CD14-positive monocyte (primary cell): ENCODE results near the gene PRRT1. TPM values are rescaled to one million over a fixed set of nuclear protein-coding genes. Genes with fewer than 3 reads are reported as not detected.

Experiments used
- DNase-seq, 3 donors: peaks; one replicate each; pipeline ENCODE4 v3.0.0-alpha.2; 2011 to 2022
- H2AFZ ChIP-seq: 2 replicates; pipeline ENCODE4 v1.6.0; 2012; ENCODE audit warnings: mild to moderate bottlenecking, low read depth, low read length, inconsistent platforms; ENCODE audit not compliant: insufficient read depth, poor library complexity, severe bottlenecking
- H3K27ac ChIP-seq, 2 donors: 1 replicate in 1 of 2; 2 replicates in 1 of 2; pipeline ENCODE4 v1.5.1; 2012 to 2013; ENCODE audit warnings: low read length in 2 of 2, control low read depth in 1 of 2, inconsistent platforms in 1 of 2, low read depth in 1 of 2, mild to moderate bottlenecking in 1 of 2
- H3K27me3 ChIP-seq, 2 donors: one replicate each; pipeline versions ENCODE4 v1.6.0 to v1.6.1; 2011 to 2013; ENCODE audit warnings: low read length in 2 of 2; ENCODE audit not compliant: control insufficient read depth in 2 of 2, insufficient read depth in 2 of 2
- H3K36me3 ChIP-seq, 2 donors: replicated peaks in 1 of 2; 1 replicate in 1 of 2; 2 replicates in 1 of 2; pipeline versions ENCODE4 v1.5.1 to v1.6.1; 2012 to 2013; ENCODE audit warnings: low read length in 2 of 2, control low read depth in 1 of 2, inconsistent platforms in 1 of 2, mild to moderate bottlenecking in 1 of 2; ENCODE audit not compliant: insufficient read depth in 2 of 2, control insufficient read depth in 1 of 2
- H3K4me1 ChIP-seq, 2 donors: 1 replicate in 1 of 2; 2 replicates in 1 of 2; pipeline versions ENCODE4 v1.5.1 to v1.6.1; 2012 to 2013; ENCODE audit warnings: low read length in 2 of 2, control low read depth in 1 of 2, inconsistent platforms in 1 of 2, mild to moderate bottlenecking in 1 of 2, moderate library complexity in 1 of 2; ENCODE audit not compliant: insufficient read depth in 2 of 2, control insufficient read depth in 1 of 2
- H3K4me2 ChIP-seq: replicated peaks from 2 replicates; pipeline ENCODE3; 2012; ENCODE audit warnings: low read length, moderate library complexity, mild to moderate bottlenecking; ENCODE audit not compliant: poor library complexity, severe bottlenecking; ENCODE audit errors: extremely low read depth
- H3K4me3 ChIP-seq, 3 experiments: fragments of 200-600 bp in 1 of 3; sonication (generic) in 1 of 3; replicated peaks in 1 of 3; 1 replicate in 2 of 3; 2 replicates in 1 of 3; pipeline ENCODE4 v1.5.1; 2011 to 2013; ENCODE audit warnings: low read length in 3 of 3, mild to moderate bottlenecking in 3 of 3, control low read depth in 2 of 3, low read depth in 2 of 3, inconsistent platforms in 1 of 3, moderate library complexity in 1 of 3
- H3K79me2 ChIP-seq: 2 replicates; pipeline ENCODE4 v1.6.0; 2012; ENCODE audit warnings: mild to moderate bottlenecking, control low read depth, inconsistent platforms, low read length, moderate library complexity; ENCODE audit not compliant: insufficient read depth
- H3K9ac ChIP-seq: 2 replicates; pipeline ENCODE4 v1.6.0; 2017; ENCODE audit warnings: low read length, mild to moderate bottlenecking; ENCODE audit not compliant: insufficient read depth, poor library complexity, severe bottlenecking
- H3K9me3 ChIP-seq, 2 donors: replicated peaks in 1 of 2; 1 replicate in 1 of 2; 2 replicates in 1 of 2; pipeline versions ENCODE4 v1.5.1 to v1.6.1; 2012 to 2013; ENCODE audit warnings: low read length in 2 of 2, control low read depth in 1 of 2; ENCODE audit not compliant: control insufficient read depth in 1 of 2, insufficient read depth in 1 of 2
- H4K20me1 ChIP-seq: 2 replicates; pipeline ENCODE4 v1.6.0; 2012; ENCODE audit warnings: mild to moderate bottlenecking, low read length, control low read depth, moderate library complexity; ENCODE audit not compliant: insufficient read depth
- H3K27ac Mint-ChIP-seq, 7 donors: one replicate each; pipeline ENCODE4 v1.8.0; 2020; ENCODE audit warnings: mild to moderate bottlenecking in 7 of 7, mixed read lengths in 7 of 7, moderate library complexity in 6 of 7, inconsistent platforms in 2 of 7
- H3K27me3 Mint-ChIP-seq, 3 donors: one replicate each; pipeline ENCODE4 v1.8.0; 2021 to 2022; ENCODE audit warnings: low read depth in 3 of 3, mild to moderate bottlenecking in 3 of 3, mixed read lengths in 3 of 3, moderate library complexity in 3 of 3, inconsistent platforms in 1 of 3
- H3K36me3 Mint-ChIP-seq, 2 donors: one replicate each; pipeline ENCODE4 v1.8.0; 2020; ENCODE audit warnings: mixed read lengths in 2 of 2, inconsistent platforms in 1 of 2, mild to moderate bottlenecking in 1 of 2
- H3K4me1 Mint-ChIP-seq: one replicate; pipeline ENCODE4 v1.8.0; 2020; ENCODE audit warnings: mild to moderate bottlenecking, mixed read lengths
- H3K4me3 Mint-ChIP-seq, 2 donors: one replicate each; pipeline ENCODE4 v1.8.0; 2020; ENCODE audit warnings: mild to moderate bottlenecking in 2 of 2, mixed read lengths in 2 of 2, moderate library complexity in 1 of 2
- H3K9me3 Mint-ChIP-seq, 7 donors: one replicate each; pipeline ENCODE4 v1.8.0; 2020 to 2022; ENCODE audit warnings: mixed read lengths in 7 of 7, mild to moderate bottlenecking in 6 of 7, moderate library complexity in 6 of 7, inconsistent platforms in 2 of 7
- CTCF ChIP-seq: fragments of 200-600 bp; IDR thresholded peaks from one replicate; pipeline ENCODE4 v1.8.0; 2022; ENCODE audit warnings: antibody characterized with exemption, mild to moderate bottlenecking
- WGBS: methylation state at CpG from one replicate; pipeline ENCODE4 v1.1.5; 2013; ENCODE audit warnings: missing lambda C conversion rate; ENCODE audit not compliant: insufficient coverage; 5-methylcytosine and 5-hydroxymethylcytosine counted together
- intact Hi-C, 2 donors: fragments of 100-400 bp; cut with micrococcal nuclease; formaldehyde crosslinking; loops; one replicate each; pipeline versions ENCODE4 v1.15.0 to v1.15.1; 2023
- polyA plus RNA-seq, 3 donors: library from polyadenylated mRNA; depleted of rRNA in 1 of 3; unstranded in 2 of 3; stranded (reverse) in 1 of 3; fragments of 300-500 nt in 2 of 3; fragments of >200 nt in 1 of 3; fragmentation: Illumina TruSeq in 2 of 3; gene quantifications; 1 replicate in 2 of 3; 2 replicates in 1 of 3; pipeline ENCODE4 v1.2.3, GENCODE V29; 2012 to 2021

The PRRT1 gene
- polyA plus RNA-seq, 3 donors: not detected

- Histone ChIP-seq H3K4me3 (peak overlapping the region; percentile 71 to 94 (median 82)), H4K20me1 (no peaks in the 10 kb centered on the region), H3K27me3 (no peaks in the 10 kb centered on the region), H3K27ac (peak overlapping the region in 1 of 2 donors; percentile 90), H3K4me1 (peaks cover 49 to 62% of the 10 kb centered on the region in 2 donors), H3K9me3 (no peaks in the 10 kb centered on the region), H3K36me3 (peaks cover 9 to 16% of the 10 kb centered on the region in 2 donors), H3K79me2 (peaks cover 39% of the 10 kb centered on the region), H3K9ac (peak overlapping the region; percentile 81), H2AFZ (peak overlapping the region; percentile 93), H3K4me2 (peak overlapping the region; percentile 97)
- no peak for DNase-seq
- peak overlapping the region; percentile 44 to 100 (median 96) for H3K27ac Mint-ChIP-seq
- intact Hi-C loops: loop anchor here (2.0 to 5.0 kb wide), 2 partner anchors 21 to 53 kb away; partner anchors contain the start of gene PPT2 (in 1 of the 2)
- no peaks in the 10 kb centered on the region for H3K9me3 Mint-ChIP-seq
- TF ChIP-seq CTCF: no peak
- WGBS: 0% methylated on average over 1 of the region's 2 CpGs
- H3K36me3 Mint-ChIP-seq: peaks cover 14 to 16% of the 10 kb centered on the region in 2 donors
- H3K27me3 Mint-ChIP-seq: peaks cover 0 to 4% (median 2%) of the 10 kb centered on the region in 3 donors
- peaks cover 63% of the 10 kb centered on the region for H3K4me1 Mint-ChIP-seq
- H3K4me3 Mint-ChIP-seq: peak overlapping the region; percentile 90 to 98
Observed at GRCh38 chr6:32175322-32175710, 23.6 kb upstream of the PRRT1 start.

- Mint-ChIP-seq H3K9me3 (no peaks in the 10 kb centered on the region), H3K27ac (no peak overlapping the region), H3K4me3 (no peak overlapping the region), H3K4me1 (peaks cover 54% of the 10 kb centered on the region), H3K36me3 (peaks cover 20% of the 10 kb centered on the region in 2 donors), H3K27me3 (peaks cover 0 to 2% (median 1%) of the 10 kb centered on the region in 3 donors)
- no peak overlapping the region for H3K27ac ChIP-seq
- no CpG with 5 or more reads among the region's 1 CpG for WGBS
- no peak overlapping the region for H2AFZ ChIP-seq
- intact Hi-C loops: loop anchor here in 1 of 2 donors (2.0 kb wide), 1 partner anchor 20 kb away; the partner anchor contains the start of gene PPT2
- H4K20me1 ChIP-seq: no peaks in the 10 kb centered on the region
- H3K9ac ChIP-seq: no peak overlapping the region
- H3K4me3 ChIP-seq: no peak overlapping the region
- H3K4me1 ChIP-seq: peaks cover 42 to 53% of the 10 kb centered on the region in 2 donors
- H3K27me3 ChIP-seq: no peaks in the 10 kb centered on the region
- H3K79me2 ChIP-seq: peaks cover 36% of the 10 kb centered on the region
- H3K36me3 ChIP-seq: peaks cover 18 to 20% of the 10 kb centered on the region in 2 donors
- H3K9me3 ChIP-seq: no peaks in the 10 kb centered on the region
- TF ChIP-seq CTCF: no peak
- no peak overlapping the region for H3K4me2 ChIP-seq
- DNase-seq: no peak
Observed at GRCh38 chr6:32174416-32174815, 22.7 kb upstream of the PRRT1 start.
